ENCODE measurements around the gene LDHB. TPM values are rescaled to one million over a fixed set of nuclear protein-coding genes. Genes with fewer than 3 reads are reported as not detected.

Gene LDHB
- total and polyA plus RNA-seq, 10 of the 15 experiments (the other 5 are each of a cell fraction or from before 2014, with no cell fraction given), result 800 to 3,692 (median 1,366) TPM

GRCh38 chr12:21657326-21658077, at the start of gene LDHB (continued):
- TF ChIP-seq, protein P1, sequence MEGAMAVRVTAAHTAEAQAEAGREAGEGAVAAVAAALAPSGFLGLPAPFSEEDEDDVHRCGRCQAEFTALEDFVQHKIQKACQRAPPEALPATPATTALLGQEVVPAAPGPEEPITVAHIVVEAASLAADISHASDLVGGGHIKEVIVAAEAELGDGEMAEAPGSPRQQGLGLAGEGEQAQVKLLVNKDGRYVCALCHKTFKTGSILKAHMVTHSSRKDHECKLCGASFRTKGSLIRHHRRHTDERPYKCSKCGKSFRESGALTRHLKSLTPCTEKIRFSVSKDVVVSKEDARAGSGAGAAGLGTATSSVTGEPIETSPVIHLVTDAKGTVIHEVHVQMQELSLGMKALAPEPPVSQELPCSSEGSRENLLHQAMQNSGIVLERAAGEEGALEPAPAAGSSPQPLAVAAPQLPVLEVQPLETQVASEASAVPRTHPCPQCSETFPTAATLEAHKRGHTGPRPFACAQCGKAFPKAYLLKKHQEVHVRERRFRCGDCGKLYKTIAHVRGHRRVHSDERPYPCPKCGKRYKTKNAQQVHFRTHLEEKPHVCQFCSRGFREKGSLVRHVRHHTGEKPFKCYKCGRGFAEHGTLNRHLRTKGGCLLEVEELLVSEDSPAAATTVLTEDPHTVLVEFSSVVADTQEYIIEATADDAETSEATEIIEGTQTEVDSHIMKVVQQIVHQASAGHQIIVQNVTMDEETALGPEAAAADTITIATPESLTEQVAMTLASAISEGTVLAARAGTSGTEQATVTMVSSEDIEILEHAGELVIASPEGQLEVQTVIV (IDR thresholded peaks at IDR 0.05; ENCODE audit: borderline replicate concordance, partially characterized antibody), result no peak
- TF ChIP-seq GABPA (IDR thresholded peaks at IDR 0.05; ENCODE audit: low read depth) (no peak), NFXL1 (IDR thresholded peaks at IDR 0.05; ENCODE audit: borderline replicate concordance) (no peak), CHD2 (IDR thresholded peaks at IDR 0.05; ENCODE audit: borderline replicate concordance, low read depth, low read length) (peak; percentile 68), ZBED1 (IDR thresholded peaks at IDR 0.05; ENCODE audit: borderline replicate concordance) (peak; percentile 76), EGR1 (IDR thresholded peaks at IDR 0.05; ENCODE audit: borderline replicate concordance in 1 of 2, low read depth in 2 of 2, low read length in 2 of 2) (peak in 1 of 2 experiments; percentile 39; a peak in 1 of 3 replicates), SUPT20H (IDR thresholded peaks at IDR 0.05; ENCODE audit: borderline replicate concordance, control insufficient read depth, low read depth, low read length) (no peak), HDAC6 (IDR thresholded peaks at IDR 0.05; ENCODE audit: unreplicated experiment) (no peak), ZBTB33 (IDR thresholded peaks at IDR 0.05) (no peak), TCF3 (IDR thresholded peaks at IDR 0.05; ENCODE audit: borderline replicate concordance, insufficient read depth, low read depth, low read length) (peak; percentile 61; the same call in 1 of the 2 replicates), YBX1 (IDR thresholded peaks at IDR 0.05) (no peak), BACH1 (IDR thresholded peaks at IDR 0.05; ENCODE audit: borderline replicate concordance) (0 out of 2 replicates have a peak, but pooled peaks have one; percentile 38), ELK1 (IDR thresholded peaks at IDR 0.05; ENCODE audit: low read depth, low read length) (no peak), RELB (IDR thresholded peaks at IDR 0.05; ENCODE audit: low read depth) (no peak), SP1 (IDR thresholded peaks at IDR 0.05; ENCODE audit: low read depth, low read length) (peak; percentile 16)
- TF ChIP-seq, protein P2, sequence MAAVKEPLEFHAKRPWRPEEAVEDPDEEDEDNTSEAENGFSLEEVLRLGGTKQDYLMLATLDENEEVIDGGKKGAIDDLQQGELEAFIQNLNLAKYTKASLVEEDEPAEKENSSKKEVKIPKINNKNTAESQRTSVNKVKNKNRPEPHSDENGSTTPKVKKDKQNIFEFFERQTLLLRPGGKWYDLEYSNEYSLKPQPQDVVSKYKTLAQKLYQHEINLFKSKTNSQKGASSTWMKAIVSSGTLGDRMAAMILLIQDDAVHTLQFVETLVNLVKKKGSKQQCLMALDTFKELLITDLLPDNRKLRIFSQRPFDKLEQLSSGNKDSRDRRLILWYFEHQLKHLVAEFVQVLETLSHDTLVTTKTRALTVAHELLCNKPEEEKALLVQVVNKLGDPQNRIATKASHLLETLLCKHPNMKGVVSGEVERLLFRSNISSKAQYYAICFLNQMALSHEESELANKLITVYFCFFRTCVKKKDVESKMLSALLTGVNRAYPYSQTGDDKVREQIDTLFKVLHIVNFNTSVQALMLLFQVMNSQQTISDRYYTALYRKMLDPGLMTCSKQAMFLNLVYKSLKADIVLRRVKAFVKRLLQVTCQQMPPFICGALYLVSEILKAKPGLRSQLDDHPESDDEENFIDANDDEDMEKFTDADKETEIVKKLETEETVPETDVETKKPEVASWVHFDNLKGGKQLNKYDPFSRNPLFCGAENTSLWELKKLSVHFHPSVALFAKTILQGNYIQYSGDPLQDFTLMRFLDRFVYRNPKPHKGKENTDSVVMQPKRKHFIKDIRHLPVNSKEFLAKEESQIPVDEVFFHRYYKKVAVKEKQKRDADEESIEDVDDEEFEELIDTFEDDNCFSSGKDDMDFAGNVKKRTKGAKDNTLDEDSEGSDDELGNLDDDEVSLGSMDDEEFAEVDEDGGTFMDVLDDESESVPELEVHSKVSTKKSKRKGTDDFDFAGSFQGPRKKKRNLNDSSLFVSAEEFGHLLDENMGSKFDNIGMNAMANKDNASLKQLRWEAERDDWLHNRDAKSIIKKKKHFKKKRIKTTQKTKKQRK (IDR thresholded peaks at IDR 0.05; ENCODE audit: low read depth, low read length), result no peak
